Astrocyte of the spinal cord (primary cell): ENCODE data around the gene LRRC47.

ENCODE experiments used
- DNase-seq: peaks from one replicate; pipeline ENCODE4 v3.0.0; 2011; ENCODE audit warnings: low read depth, low spot score
- H3K4me3 ChIP-seq: 2 replicates; pipeline ENCODE4 v1.5.1; 2011; ENCODE audit warnings: low read depth, mild to moderate bottlenecking, low read length, moderate library complexity
- CTCF ChIP-seq: IDR thresholded peaks from 2 replicates; pipeline ENCODE4 v1.5.1; 2012; ENCODE audit warnings: low read depth, mild to moderate bottlenecking, low read length, inconsistent platforms
- in situ Hi-C: cut with HindIII; loops from 2 replicates; pipeline ENCODE4 v1.10.0; 2017; ENCODE audit warnings: low sequenced_read_pairs

LRRC47 gene

GRCh38 chr1:3731583-3732433 is 64.5 kb downstream of the LRRC47 start:
- DNase-seq: no peak
- no peak for TF ChIP-seq CTCF
- H3K4me3 ChIP-seq: no peak overlapping the region
- in situ Hi-C loops: no loop called here

- in situ Hi-C loops: no loop called here
- DNase-seq: no peak
- no peak overlapping the region for H3K4me3 ChIP-seq
- TF ChIP-seq CTCF: no peak
Measured at GRCh38 chr1:3730543-3731247, 65.6 kb downstream of the LRRC47 start.

- in situ Hi-C loops: no loop called here
- DNase-seq: no peak
- TF ChIP-seq CTCF: no peak
- H3K4me3 ChIP-seq: no peak overlapping the region
Measured at GRCh38 chr1:3729594-3730542, 66.4 kb downstream of the LRRC47 start.
